Ishikawa (cell line): ENCODE results near the gene DEGS2.

Source experiments
- CEBPB ChIP-seq: IDR thresholded peaks from 2 replicates; pipeline ENCODE4 v1.6.1; 2012
- CREB1 ChIP-seq: IDR thresholded peaks from 2 replicates; pipeline ENCODE4 v1.6.1; 2012; ENCODE audit warnings: low read depth
- EP300 ChIP-seq: IDR thresholded peaks from 2 replicates; pipeline ENCODE4 v1.6.1; 2012; ENCODE audit warnings: borderline replicate concordance
- FOXM1 ChIP-seq: IDR thresholded peaks from 2 replicates; pipeline ENCODE4 v1.6.1; 2012; ENCODE audit warnings: low read depth, borderline replicate concordance
- MAX ChIP-seq: IDR thresholded peaks from 2 replicates; pipeline ENCODE4 v1.6.1; 2012
- NFIC ChIP-seq: IDR thresholded peaks from 2 replicates; pipeline ENCODE4 v1.6.1; 2012
- RAD21 ChIP-seq: IDR thresholded peaks from 2 replicates; pipeline ENCODE4 v1.6.1; 2012; ENCODE audit warnings: low read depth
- REST ChIP-seq: IDR thresholded peaks from 2 replicates; pipeline ENCODE4 v1.6.1; 2012; ENCODE audit warnings: low read depth, mild to moderate bottlenecking
- TAF1 ChIP-seq: IDR thresholded peaks from 2 replicates; pipeline ENCODE4 v1.6.1; 2012; ENCODE audit warnings: low read depth, mild to moderate bottlenecking
- TCF12 ChIP-seq: IDR thresholded peaks from 2 replicates; pipeline ENCODE4 v1.6.1; 2012; ENCODE audit warnings: low read depth
- TEAD4 ChIP-seq: IDR thresholded peaks from 2 replicates; pipeline ENCODE4 v1.6.1; 2012
- USF1 ChIP-seq: IDR thresholded peaks from 2 replicates; pipeline ENCODE4 v1.6.1; 2012
- YY1 ChIP-seq: IDR thresholded peaks from 2 replicates; pipeline ENCODE4 v1.6.1; 2012; ENCODE audit warnings: low read depth
- ZBTB7A ChIP-seq: IDR thresholded peaks from 2 replicates; pipeline ENCODE4 v1.6.1; 2012; ENCODE audit warnings: low read depth

GRCh38 chr14:100172811-100173210 lies 13.4 kb upstream of the DEGS2 start:
- no peak for TF ChIP-seq REST
- no peak for TF ChIP-seq USF1
- TF ChIP-seq EP300 = no peak
- TF ChIP-seq NFIC = no peak
- no peak for TF ChIP-seq TEAD4
- no peak for TF ChIP-seq RAD21
- TF ChIP-seq ZBTB7A = no peak
- TF ChIP-seq CREB1 = no peak
- TF ChIP-seq MAX = no peak
- TF ChIP-seq CEBPB = no peak
- no peak for TF ChIP-seq TAF1
- TF ChIP-seq FOXM1 = no peak
- TF ChIP-seq TCF12 = no peak
- no peak for TF ChIP-seq YY1
